ELR (cell line): ENCODE results near the gene STUB1.

Experiments used
- DNase-seq: peaks from one replicate; pipeline ENCODE4 v3.0.0-alpha.2; 2015; ENCODE audit warnings: low read depth

The STUB1 gene

GRCh38 chr16:644556-644955 lies 35.7 kb upstream of the STUB1 start:
- no peak for DNase-seq

DNA sequence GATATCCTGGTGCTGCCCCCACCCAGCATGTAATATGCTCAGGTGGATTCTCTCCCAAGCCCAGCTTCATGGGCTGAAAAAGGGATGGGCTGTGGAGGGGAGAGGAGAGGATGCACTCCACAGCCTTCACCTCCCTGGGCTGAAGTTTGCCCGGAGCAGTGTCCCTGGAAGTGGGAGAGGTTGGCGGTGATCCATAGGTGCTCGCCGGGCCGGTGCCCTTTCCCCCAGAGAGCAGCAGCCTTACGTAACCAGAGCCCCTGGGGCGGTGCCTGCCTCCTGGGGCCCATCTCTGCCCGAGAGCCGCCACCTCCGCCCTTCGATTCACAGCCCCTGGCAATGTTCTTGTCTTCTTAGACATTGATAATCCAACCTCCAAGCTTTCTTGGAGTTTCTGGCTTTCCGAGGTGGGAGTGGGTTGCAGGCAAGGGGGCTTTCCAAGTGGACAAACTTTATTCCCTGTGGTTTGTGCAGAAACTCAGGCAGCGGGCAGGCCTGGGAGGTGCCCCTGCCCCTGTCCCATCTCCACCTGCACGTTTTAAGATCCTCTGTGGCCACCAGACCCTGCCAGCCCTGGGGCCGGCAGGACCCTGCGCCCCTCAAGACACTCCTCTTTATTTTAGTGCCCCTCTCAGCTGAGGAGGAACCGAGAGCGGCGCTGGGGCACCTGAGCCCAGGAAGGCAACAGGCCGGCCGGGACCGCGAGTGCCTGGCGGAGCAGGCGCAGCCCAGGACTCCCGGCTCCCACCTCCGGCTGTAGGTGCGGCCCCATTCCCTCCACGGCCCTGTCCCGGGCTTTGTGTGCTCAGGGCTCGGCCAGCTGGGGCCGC lies 34.1 kb upstream of the STUB1 start:
- DNase-seq, result no peak

- no peak for DNase-seq
These were observed 33.5 kb upstream of the STUB1 start for GRCh38 chr16:646679-647172.

DNA sequence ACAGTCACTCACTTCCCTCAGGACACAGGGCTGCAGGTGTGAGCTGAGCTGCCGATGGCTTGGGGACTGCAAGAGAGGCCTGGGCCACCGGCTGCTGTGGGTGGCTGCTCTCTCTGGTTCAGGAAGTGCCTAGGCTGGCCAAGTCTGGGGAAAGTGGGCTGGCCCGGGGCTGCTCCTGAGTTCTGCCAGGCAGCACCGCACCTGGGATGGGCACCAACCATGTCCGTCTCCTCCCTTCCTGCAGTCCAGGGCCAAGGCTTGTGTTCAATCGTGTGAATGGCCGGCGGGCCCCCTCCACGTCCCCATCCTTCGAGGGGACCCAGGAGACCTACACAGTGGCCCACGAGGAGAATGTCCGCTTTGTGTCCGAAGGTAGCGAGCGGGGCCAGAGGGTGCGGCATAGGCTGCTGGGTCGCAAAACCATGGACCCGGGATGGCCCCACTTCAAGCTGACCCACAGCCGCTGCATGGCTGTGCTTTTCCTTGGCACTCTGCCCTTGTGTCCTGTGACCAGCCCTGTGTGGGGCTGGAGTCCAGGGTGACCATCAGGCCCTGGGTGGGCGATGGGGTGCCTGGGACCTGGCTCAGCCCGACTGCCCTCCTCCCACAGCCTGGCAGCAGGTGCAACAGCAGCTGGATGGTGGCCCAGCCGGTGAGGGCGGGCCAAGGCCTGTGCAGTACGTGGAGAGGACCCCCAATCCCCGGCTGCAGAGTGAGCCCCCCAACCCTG lies 32.9 kb upstream of the STUB1 start:
- DNase-seq, result no peak

GRCh38 chr16:648071-648780 lies 32.0 kb upstream of the STUB1 start:
- DNase-seq, result peak; percentile 38

DNA sequence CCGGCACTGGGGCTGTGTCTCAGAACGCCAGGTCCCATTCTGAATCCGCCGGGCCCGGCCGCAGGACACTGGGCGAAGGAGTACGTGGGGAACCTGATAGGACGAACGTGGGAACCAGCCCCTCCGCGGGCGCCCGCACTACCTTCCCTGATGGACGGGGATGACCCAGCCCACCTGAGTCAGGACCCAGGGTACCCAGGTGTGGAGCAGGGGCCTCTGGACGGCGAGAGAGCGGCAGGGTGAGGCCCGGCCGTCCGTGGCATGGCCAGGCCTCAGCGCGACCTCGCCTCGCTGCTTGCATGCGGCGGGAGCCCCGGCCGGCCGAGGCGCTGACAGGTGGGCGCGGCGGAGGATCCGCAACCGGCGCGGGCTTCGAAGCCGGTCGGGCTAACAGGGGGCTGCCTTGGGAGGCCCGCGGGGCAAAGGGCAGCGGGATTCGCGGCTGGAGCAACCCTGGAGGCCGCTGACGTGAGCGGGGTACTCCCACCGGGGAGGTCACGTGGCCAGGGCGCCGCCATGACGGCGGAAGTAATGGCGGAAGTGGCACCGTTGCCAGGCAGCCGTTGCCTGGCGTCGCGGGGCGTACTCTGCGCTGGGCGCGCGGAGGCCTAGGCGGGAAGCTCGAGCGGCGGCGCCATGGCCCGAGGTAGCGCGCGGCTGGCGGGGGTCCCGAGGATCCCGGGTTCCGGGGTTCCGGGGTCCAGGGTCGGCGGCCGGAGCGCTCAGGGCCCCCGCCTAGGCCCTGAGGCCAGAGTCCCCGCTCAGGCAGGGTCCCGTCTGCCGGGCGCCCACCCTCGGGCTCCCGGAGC lies 31.2 kb upstream of the STUB1 start, which contains the start of gene WDR90:
Gene WDR90, plus strand, starts transcription at position 585 of the 809 bp plus-strand sequence. Its CDS starts 52 bp downstream, at position 637.
- peak; percentile 92 for DNase-seq

DNA sequence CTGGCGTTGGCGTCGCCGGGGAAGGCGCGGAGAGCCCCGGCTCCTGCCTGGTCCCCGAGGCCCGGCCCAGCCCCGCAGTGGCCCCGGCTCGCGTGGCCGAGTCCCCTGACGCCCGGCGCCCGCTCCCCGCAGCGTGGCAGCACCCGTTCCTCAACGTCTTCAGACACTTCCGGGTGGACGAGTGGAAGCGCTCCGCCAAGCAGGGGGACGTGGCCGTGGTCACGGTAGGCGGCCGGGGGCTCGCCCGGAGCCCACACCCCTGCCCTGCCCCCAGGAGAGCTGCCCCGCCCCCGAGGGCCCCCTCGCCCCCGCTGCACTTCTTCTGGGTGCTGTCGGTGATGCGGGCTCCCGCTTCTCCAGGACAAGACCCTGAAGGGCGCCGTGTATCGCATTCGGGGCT lies 30.6 kb upstream of the STUB1 start:
- peak; percentile 45 for DNase-seq

- no peak for DNase-seq
These were observed 28.4 kb upstream of the STUB1 start for GRCh38 chr16:651844-652243.

DNA sequence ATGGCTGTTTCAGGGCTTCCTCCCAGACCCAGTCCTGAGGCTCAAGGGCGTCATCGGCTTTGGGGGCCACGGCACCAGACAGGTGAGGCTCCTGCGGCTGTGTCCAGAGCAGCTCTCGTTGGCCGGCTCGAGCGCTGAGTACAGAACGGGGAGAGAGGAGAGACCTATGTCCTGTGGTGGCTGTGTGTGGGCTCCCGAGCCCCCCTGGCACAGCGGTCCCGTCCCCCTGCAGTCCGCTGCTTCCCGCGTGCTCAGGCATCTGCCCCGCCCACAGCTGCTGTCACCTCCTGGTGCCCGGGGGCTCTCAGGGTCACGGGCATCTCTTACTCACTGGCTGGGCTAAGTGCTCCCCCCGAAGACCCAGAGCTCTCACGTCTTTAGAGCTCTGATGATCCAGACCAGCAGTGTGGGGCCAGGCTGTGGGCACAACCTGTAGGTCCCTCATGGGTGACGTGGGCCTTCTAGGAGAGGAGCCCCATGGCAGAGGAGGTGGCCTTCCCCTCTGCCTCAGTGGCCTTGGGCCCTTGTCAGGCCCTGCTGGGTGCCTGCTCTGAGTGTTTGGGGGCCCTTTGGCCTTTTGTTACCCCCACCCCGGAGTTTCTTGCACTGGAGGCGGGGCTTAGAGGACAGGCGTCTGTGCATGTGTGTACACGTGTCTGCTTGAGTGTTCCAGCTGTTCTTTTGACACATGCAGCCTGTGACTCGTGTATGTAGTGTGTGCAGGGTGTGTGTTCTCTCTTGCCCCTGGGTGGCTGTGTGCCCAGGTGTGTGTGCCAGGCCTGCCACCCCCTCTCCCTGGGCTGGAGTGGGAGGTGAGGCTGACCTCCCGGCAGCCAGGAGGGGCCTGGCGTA lies 27.5 kb upstream of the STUB1 start:
- DNase-seq, result no peak

DNA sequence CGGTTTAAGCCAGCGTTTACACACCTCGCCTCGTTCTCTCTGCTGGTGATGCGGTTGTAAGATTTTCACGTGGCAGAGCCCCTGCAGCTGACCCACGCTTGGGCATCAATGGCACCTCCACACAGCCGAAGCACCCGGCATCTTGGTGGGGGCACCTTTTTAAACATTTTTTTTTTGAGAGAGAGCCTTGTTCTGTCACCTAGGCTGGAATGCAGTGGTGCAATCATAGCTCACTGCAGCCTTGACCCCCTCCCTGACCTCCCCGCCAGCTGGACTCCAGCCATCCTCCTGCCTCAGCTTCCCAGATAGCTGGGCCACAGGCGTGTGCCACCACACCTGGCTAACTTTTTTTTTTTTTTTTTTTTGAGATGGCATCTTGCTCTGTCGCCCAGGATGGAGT lies 26.2 kb upstream of the STUB1 start:
- DNase-seq, result no peak

GRCh38 chr16:657487-657886 lies 22.7 kb upstream of the STUB1 start:
- no peak for DNase-seq

DNA sequence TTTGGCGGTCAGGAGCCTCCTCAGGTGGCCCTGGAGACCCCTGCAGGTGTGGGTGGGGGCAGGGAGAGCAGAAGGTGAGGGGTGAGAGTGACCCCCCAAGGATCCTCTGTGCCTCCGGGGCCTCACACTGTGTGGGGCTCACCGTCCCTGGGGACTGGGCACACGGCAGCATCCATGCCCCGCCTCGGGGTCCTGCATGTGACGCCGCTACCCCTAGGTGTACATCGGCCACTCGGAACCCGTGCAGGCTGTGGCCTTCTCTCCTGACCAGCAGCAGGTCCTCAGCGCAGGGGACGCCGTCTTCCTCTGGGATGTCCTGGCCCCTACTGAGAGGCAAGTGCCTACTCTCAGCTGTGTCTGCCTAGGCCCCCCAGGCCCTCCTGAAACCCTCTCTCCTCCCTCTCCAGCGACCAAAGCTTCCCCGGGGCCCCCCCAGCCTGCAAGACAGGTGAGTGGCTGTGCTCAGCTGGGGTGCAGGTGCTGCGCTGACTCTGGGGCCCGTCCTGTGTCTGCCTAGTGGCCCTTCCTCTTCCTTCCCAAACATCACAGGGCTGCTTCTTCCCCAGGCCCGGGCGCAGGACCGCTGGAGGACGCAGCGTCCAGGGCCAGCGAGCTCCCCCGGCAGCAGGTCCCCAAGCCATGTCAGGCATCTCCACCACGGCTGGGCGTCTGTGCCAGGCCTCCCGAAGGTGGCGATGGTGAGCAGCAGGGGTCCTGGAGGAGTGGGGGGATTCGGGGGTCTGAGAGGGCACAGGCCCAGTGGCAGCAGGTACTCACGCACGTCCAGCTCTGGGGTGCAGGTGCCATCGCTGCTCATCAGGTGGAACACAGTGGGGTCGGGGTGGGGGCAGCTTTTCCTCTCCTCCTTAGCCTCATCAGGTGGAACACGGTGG lies 21.3 kb upstream of the STUB1 start:
- DNase-seq, result no peak

DNA sequence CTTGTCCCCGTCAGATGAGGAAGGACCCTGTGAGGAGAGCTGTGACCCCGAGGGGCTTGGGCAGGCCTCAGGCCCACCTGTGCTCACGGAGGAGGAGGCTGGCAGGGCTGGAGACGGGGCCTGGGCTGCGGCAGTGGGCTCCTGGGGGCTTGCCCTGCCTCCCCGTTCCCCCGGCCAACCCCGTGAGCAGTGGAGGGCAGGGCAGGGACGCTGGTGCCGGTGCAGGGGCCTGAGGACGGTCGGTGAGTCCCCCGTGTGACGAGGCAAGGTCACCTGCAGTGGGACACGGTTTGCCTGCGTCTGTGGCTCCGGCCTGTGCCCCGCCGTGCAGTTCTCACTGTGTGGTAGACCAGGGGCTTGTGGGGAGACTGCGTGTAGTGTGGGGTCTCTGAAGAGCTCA lies 20.6 kb upstream of the STUB1 start:
- DNase-seq, result no peak

- DNase-seq, result no peak
These were observed 20.1 kb upstream of the STUB1 start for GRCh38 chr16:660132-660458.

DNA sequence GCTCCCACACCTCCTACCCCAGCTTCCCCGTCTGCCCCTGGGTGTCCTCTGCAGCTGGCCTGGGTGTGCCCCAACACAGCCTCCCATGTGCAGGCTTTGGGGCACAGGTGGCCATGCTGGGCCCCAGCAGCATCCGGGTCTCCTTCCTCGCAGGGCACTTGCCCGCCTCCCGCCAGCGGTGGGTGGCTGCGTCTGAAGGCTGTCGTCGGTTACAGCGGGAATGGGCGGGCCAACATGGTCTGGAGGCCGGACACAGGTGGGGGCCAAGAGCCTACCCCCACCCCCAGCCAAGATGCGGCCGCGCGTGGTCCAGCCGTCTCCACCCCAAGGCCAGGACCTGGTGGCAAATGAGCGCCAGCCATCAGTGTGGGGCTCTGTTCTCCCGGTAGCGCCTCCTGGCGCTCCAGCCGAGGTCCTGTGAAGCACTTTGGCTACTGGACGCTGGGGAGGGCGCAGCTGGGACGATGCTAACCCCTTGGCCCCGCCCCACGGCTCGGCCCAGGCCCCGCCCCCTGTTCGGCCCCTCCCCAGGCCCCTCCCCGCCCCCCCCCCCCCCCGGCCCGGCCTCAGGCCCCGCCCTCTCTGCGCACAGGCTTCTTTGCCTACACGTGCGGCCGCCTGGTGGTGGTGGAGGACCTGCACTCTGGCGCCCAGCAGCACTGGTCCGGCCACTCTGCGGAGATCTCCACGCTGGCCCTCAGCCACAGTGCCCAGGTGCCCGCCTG lies 19.6 kb upstream of the STUB1 start:
- peak; percentile 88 for DNase-seq

- DNase-seq, result no peak
These were observed 18.9 kb upstream of the STUB1 start for GRCh38 chr16:661184-661821.

DNA sequence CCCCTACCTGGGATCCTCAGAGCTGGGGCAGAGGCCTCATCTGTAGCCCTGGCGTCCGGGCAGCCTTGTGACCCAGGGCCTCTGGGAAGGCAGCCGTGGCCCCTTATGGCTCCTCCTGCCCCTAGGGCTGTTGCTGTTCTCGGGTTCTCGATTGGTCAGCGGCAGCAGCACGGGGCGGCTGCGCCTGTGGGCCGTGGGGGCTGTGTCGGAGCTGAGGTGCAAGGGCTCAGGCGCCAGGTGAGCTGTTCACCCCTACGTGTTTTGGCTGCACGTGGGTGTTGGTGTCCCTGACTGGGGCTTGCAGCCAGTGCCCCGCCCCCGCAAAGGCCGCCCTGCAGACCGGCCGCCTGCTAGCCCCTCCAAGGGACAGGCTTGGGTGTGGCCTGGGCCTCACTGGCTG lies 18.1 kb upstream of the STUB1 start:
- no peak for DNase-seq

DNA sequence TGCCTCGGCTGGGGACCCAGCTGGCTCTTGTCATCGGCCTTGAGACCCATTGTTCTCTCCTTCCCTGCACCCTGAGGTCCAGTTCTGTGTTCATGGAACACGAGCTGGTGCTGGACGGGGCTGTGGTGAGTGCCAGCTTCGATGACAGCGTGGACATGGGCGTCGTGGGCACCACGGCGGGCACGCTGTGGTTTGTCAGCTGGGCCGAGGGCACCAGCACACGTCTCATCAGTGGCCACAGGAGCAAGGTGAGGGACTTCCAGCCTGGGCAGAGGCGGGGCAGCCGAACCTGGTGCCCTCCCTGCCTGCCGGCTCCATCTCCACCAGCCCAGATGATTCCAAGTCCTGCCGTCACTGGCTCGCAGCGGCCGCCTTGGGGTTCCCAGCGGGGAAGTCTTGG lies 17.6 kb upstream of the STUB1 start:
- DNase-seq, result no peak

DNA sequence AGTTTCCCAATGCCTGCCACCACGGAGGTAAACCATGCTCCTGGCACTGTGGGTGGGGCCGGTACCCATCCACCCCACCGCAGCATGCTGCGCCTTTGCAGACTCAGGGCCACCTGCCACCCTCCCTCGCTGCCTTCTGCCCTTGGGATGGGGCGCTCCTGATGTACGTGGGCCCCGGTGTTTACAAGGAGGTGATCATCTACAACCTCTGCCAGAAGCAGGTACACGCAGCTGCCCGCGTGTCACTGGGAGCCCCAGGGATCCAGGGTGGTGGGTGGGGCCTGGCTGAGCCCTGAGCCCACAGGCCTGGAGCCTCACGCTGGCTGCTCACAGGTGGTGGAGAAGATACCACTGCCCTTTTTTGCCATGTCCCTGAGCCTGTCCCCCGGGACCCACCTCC lies 13.6 kb upstream of the STUB1 start:
- DNase-seq, result no peak
